PC-3 (cell line): ENCODE results near the gene ATF6. TPM values are rescaled to one million over a fixed set of nuclear protein-coding genes. Genes with fewer than 3 reads are reported as not detected.

Source experiments
- ATAC-seq: fragments of 200-7000 bp; cut with Tn5 transposase; 2 replicates; pipeline ENCODE4 v1.9.1; 2020; ENCODE audit warnings: mild to moderate bottlenecking, moderate library complexity
- BruUV-seq: library from RNA; stranded (reverse); fragments of 400-500 nt; replicated peaks from 2 replicates; lab custom pipeline; 2021; lab: Mats Ljungman, UMichigan
- CTCF ChIA-PET: fragments of 300-600 bp; sonication (Branson Sonifier 250); formaldehyde crosslinking; loops from one replicate; lab custom pipeline; 2022; ENCODE audit warnings: antibody characterized with exemption; lab: Charles Lee
- POLR2A ChIA-PET: fragments of 300-600 bp; sonication (Branson Sonifier 250); formaldehyde crosslinking; loops from one replicate; lab custom pipeline; 2022; ENCODE audit warnings: antibody characterized with exemption; ENCODE audit not compliant: unreplicated experiment; lab: Charles Lee
- DNase-seq: peaks from one replicate; pipeline ENCODE4 v3.0.0-alpha.2; 2015
- H2AFZ ChIP-seq: fragments of 300-600 bp; sonication (generic); 2 replicates; pipeline ENCODE4 v1.6.0; 2016; ENCODE audit warnings: antibody characterized with exemption, low read length
- H3F3A ChIP-seq: fragments of 300-600 bp; sonication (generic); one replicate; pipeline ENCODE4 v1.6.0; 2017; ENCODE audit warnings: antibody characterized with exemption, low read length, control low read depth, mild to moderate bottlenecking; ENCODE audit not compliant: unreplicated experiment
- H3K27ac ChIP-seq: fragments of 300-600 bp; sonication (generic); 2 replicates; pipeline ENCODE4 v1.5.1; 2016; ENCODE audit warnings: mild to moderate bottlenecking, low read length
- H3K27me3 ChIP-seq: fragments of 300-600 bp; sonication (generic); 2 replicates; pipeline ENCODE4 v1.6.1; 2016; ENCODE audit warnings: low read length, mixed read lengths
- H3K36me3 ChIP-seq: fragments of 300-600 bp; sonication (generic); 2 replicates; pipeline ENCODE4 v1.6.1; 2016; ENCODE audit warnings: low read depth, mixed run types, low read length, mixed read lengths
- H3K4me1 ChIP-seq: fragments of 300-600 bp; sonication (generic); 2 replicates; pipeline ENCODE4 v1.5.1; 2016; ENCODE audit warnings: low read length; ENCODE audit not compliant: insufficient read depth
- H3K4me2 ChIP-seq: fragments of 300-600 bp; sonication (generic); 2 replicates; pipeline ENCODE4 v1.6.0; 2016; ENCODE audit warnings: low read length
- H3K4me3 ChIP-seq: fragments of 300-600 bp; sonication (generic); 2 replicates; pipeline ENCODE4 v1.5.1; 2016; ENCODE audit warnings: mild to moderate bottlenecking, low read length, mixed read lengths
- H3K79me2 ChIP-seq: fragments of 300-600 bp; sonication (generic); 2 replicates; pipeline ENCODE4 v1.6.1; 2017; ENCODE audit warnings: low read length, mixed read lengths
- H3K9ac ChIP-seq: fragments of 300-600 bp; sonication (generic); 2 replicates; pipeline ENCODE4 v1.6.0; 2016; ENCODE audit warnings: mild to moderate bottlenecking, low read length
- H3K9me2 ChIP-seq: fragments of 300-600 bp; sonication (generic); replicated peaks from 2 replicates; pipeline ENCODE4 v1.6.1; 2016; ENCODE audit warnings: mixed run types, low read length, mixed read lengths
- H3K9me3 ChIP-seq: fragments of 300-600 bp; sonication (generic); 2 replicates; pipeline ENCODE4 v1.6.1; 2016; ENCODE audit warnings: low read length, mixed read lengths
- H4K20me1 ChIP-seq: fragments of 300-600 bp; sonication (generic); 2 replicates; pipeline ENCODE4 v1.6.1; 2016; ENCODE audit warnings: low read length, mixed read lengths
- EZH2 ChIP-seq: fragments of 300-600 bp; sonication (generic); IDR thresholded peaks from one replicate; pipeline ENCODE4 v1.6.1; 2017; ENCODE audit warnings: antibody characterized with exemption, mild to moderate bottlenecking, low read length; ENCODE audit not compliant: unreplicated experiment
- EZH2phosphoT487 ChIP-seq: fragments of 300-600 bp; sonication (generic); IDR thresholded peaks from 2 replicates; pipeline ENCODE4 v1.6.1; 2018; ENCODE audit warnings: mild to moderate bottlenecking, antibody characterized with exemption, low read length, borderline replicate concordance
- intact Hi-C: fragments of 100-400 bp; cut with micrococcal nuclease; formaldehyde crosslinking; loops from 2 replicates; pipeline ENCODE4 v1.9.0; 2023
- total RNA-seq: library from RNA; depleted of rRNA; stranded (reverse); fragments of >200 nt; gene quantifications from 2 replicates; pipeline ENCODE4 v1.2.3, GENCODE V29; 2014
- TF ChIP-seq, protein P1 (sequence below): fragments of 300-600 bp; sonication (generic); conservative IDR thresholded peaks from 2 replicates; pipeline ENCODE4 v1.5.1; 2017; ENCODE audit warnings: antibody characterized with exemption, low read depth, mild to moderate bottlenecking, low read length

ATF6 gene
- total RNA-seq, 1 experiment from 2014 or later = 19.7 TPM

DNA sequence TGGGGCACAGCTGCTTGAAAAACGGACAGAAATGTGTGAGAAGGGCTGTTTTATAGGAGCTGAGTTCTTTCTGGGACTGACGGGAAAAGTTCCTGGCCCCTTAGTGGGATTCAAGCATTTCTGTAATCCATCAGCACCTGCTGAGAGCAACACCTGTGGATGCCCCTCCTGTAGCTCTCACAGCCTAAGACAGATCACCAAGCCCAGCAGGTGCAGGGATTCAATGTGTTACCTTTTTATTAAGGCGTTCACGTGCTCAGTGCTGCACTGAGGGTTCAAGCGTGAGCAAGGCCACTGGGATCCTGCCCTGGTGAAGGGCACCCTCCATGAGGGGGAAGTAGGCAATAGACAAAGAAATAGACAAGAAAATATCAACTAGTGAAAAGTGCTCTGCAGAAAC is 242.7 kb downstream of the ATF6 start:
- intact Hi-C loops = no loop called here
- Histone ChIP-seq H3K36me3 (no peaks in the 10 kb centered on the region), H3F3A (no peaks in the 10 kb centered on the region), H3K9me3 (no peaks in the 10 kb centered on the region), H4K20me1 (no peaks in the 10 kb centered on the region), H3K4me1 (peaks cover 12% of the 10 kb centered on the region), H3K79me2 (no peaks in the 10 kb centered on the region), H3K9me2 (no peaks in the 10 kb centered on the region), H3K27ac (no peak overlapping the region), H3K27me3 (no peaks in the 10 kb centered on the region), H2AFZ (no peak overlapping the region), H3K9ac (no peak overlapping the region), H3K4me3 (no peak overlapping the region), H3K4me2 (no peak overlapping the region)
- CTCF ChIA-PET = no interaction called here
- TF ChIP-seq, protein P1, sequence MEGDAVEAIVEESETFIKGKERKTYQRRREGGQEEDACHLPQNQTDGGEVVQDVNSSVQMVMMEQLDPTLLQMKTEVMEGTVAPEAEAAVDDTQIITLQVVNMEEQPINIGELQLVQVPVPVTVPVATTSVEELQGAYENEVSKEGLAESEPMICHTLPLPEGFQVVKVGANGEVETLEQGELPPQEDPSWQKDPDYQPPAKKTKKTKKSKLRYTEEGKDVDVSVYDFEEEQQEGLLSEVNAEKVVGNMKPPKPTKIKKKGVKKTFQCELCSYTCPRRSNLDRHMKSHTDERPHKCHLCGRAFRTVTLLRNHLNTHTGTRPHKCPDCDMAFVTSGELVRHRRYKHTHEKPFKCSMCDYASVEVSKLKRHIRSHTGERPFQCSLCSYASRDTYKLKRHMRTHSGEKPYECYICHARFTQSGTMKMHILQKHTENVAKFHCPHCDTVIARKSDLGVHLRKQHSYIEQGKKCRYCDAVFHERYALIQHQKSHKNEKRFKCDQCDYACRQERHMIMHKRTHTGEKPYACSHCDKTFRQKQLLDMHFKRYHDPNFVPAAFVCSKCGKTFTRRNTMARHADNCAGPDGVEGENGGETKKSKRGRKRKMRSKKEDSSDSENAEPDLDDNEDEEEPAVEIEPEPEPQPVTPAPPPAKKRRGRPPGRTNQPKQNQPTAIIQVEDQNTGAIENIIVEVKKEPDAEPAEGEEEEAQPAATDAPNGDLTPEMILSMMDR = no peak
- POLR2A ChIA-PET = no interaction called here
- DNase-seq (no peak), ATAC-seq (no peak)
- no TSS peak for BruUV-seq

DNA sequence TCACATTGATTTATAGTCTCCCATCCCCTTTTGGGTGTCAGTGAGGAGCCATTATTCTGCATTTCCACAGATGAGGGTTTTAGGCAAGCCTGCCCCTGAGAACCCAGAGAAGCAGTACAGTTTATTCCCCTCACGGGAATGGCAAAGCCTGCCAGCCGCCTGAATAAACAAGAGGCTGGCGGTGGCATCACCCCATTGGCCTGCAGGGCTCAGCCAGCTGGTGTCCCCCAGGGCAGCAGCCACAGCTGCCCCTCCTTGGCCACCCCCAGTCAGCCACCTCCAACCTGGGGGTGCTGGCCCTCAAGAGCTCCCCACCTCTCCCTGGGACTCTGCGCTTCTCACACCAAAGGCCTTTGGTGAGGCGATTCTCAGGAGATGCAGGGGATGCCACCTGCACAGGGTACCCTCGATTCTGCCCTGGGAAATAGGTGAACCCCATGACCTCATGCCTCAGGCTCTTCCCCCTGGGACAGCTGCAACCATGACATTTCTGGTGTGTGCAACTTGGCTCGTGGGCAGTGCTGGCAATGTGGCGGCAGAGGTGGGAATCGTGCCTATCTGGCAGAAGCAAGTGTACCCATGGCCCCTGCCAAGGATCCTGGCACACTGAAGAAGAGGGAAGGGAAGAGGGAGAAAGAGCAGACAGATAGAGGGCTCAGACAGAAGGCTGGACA is 243.5 kb downstream of the ATF6 start:
- Histone ChIP-seq H3K4me2 (no peak overlapping the region), H2AFZ (no peak overlapping the region), H3K79me2 (no peaks in the 10 kb centered on the region), H3F3A (no peaks in the 10 kb centered on the region), H4K20me1 (no peaks in the 10 kb centered on the region), H3K36me3 (no peaks in the 10 kb centered on the region), H3K9me2 (no peaks in the 10 kb centered on the region), H3K27me3 (no peaks in the 10 kb centered on the region), H3K4me1 (peaks cover 3% of the 10 kb centered on the region), H3K27ac (no peak overlapping the region), H3K4me3 (no peak overlapping the region), H3K9ac (no peak overlapping the region), H3K9me3 (no peaks in the 10 kb centered on the region)
- ChIA-PET CTCF (no interaction called here), POLR2A (no interaction called here)
- no TSS peak for BruUV-seq
- ATAC-seq = no peak
- intact Hi-C loops = no loop called here
- no peak for DNase-seq
- no peak for TF ChIP-seq EZH2
- TF ChIP-seq, protein P1 = no peak

DNA sequence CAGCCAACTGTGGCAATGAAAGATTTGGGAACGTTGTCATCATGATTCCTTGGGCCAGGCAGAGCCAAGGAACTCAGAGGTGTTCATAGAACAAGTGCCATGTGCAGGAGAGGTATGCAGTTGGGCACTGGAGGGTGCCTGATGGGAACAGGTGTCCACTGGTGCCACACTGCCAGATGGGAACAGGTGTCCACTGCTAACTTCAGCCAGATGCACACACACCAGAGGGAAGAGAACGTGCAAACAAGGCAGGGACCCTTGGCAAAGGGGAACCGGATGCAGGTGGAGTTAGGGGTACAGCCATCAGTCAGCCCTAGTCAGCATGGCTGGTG is 244.0 kb downstream of the ATF6 start:
- POLR2A ChIA-PET = no interaction called here
- Histone ChIP-seq H3F3A (no peaks in the 10 kb centered on the region), H3K79me2 (no peaks in the 10 kb centered on the region), H3K4me2 (no peak overlapping the region), H3K36me3 (no peaks in the 10 kb centered on the region), H3K27me3 (no peaks in the 10 kb centered on the region), H3K27ac (no peak overlapping the region), H2AFZ (no peak overlapping the region), H3K9me3 (no peaks in the 10 kb centered on the region), H3K4me3 (no peak overlapping the region), H3K4me1 (no peaks in the 10 kb centered on the region), H3K9ac (no peak overlapping the region), H3K9me2 (no peaks in the 10 kb centered on the region), H4K20me1 (no peaks in the 10 kb centered on the region)
- TF ChIP-seq EZH2phosphoT487 = no peak
- TF ChIP-seq EZH2 = no peak
- TF ChIP-seq, protein P1 = no peak
- no TSS peak for BruUV-seq
- no peak for ATAC-seq
- no peak for DNase-seq
- CTCF ChIA-PET = no interaction called here
- intact Hi-C loops = no loop called here
